ENCODE measurements around the gene PITRM1. TPM values are rescaled to one million over a fixed set of nuclear protein-coding genes. Genes with fewer than 3 reads are reported as not detected.
A peak's percentile ranks its signal among the peaks of the same experiment; 100 is the strongest.

PITRM1 gene
- total RNA-seq, 6 experiments from 2014 or later = 40.7 to 59.5 (median 49.7) TPM

GRCh38 chr10:3135006-3135405 lies 37.6 kb downstream of the PITRM1 start:
- DNase-seq = no peak
- H3K36me3 ChIP-seq = peaks cover 3 to 63% (median 19%) of the 10 kb centered on the region in 4 donors
- 91% methylated on average over 3 of the region's 3 CpGs for WGBS (ENCODE audit: insufficient coverage, low coverage, low lambda C conversion rate, missing lambda C conversion rate)
- TF ChIP-seq, protein P1, sequence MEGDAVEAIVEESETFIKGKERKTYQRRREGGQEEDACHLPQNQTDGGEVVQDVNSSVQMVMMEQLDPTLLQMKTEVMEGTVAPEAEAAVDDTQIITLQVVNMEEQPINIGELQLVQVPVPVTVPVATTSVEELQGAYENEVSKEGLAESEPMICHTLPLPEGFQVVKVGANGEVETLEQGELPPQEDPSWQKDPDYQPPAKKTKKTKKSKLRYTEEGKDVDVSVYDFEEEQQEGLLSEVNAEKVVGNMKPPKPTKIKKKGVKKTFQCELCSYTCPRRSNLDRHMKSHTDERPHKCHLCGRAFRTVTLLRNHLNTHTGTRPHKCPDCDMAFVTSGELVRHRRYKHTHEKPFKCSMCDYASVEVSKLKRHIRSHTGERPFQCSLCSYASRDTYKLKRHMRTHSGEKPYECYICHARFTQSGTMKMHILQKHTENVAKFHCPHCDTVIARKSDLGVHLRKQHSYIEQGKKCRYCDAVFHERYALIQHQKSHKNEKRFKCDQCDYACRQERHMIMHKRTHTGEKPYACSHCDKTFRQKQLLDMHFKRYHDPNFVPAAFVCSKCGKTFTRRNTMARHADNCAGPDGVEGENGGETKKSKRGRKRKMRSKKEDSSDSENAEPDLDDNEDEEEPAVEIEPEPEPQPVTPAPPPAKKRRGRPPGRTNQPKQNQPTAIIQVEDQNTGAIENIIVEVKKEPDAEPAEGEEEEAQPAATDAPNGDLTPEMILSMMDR (IDR thresholded peaks at IDR 0.05) = no peak
- TF ChIP-seq POLR2A (IDR thresholded peaks at IDR 0.05) = no peak
- H3K9me3 ChIP-seq = no peaks in the 10 kb centered on the region
- no peak for ATAC-seq
- no peak overlapping the region for H3K27ac ChIP-seq
- no peak overlapping the region for H3K4me3 ChIP-seq
- intact Hi-C loops (cut with DNase I) = no loop called here
- no peaks in the 10 kb centered on the region for H3K4me1 ChIP-seq
- H3K27me3 ChIP-seq = no peaks in the 10 kb centered on the region

GRCh38 chr10:3133948-3134347 lies 38.6 kb downstream of the PITRM1 start:
- no peaks in the 10 kb centered on the region for H3K4me1 ChIP-seq
- TF ChIP-seq, protein P1 (IDR thresholded peaks at IDR 0.05) = no peak
- TF ChIP-seq POLR2A (IDR thresholded peaks at IDR 0.05) = no peak
- DNase-seq = no peak
- intact Hi-C loops (cut with DNase I) = no loop called here
- peaks cover 0 to 53% (median 13%) of the 10 kb centered on the region in 4 donors for H3K36me3 ChIP-seq
- H3K4me3 ChIP-seq = no peak overlapping the region
- no peak overlapping the region for H3K27ac ChIP-seq
- WGBS (ENCODE audit: insufficient coverage, low coverage, low lambda C conversion rate, missing lambda C conversion rate) = 74% methylated on average over 5 of the region's 5 CpGs
- H3K27me3 ChIP-seq = no peaks in the 10 kb centered on the region
- ATAC-seq = no peak
- no peaks in the 10 kb centered on the region for H3K9me3 ChIP-seq

DNA sequence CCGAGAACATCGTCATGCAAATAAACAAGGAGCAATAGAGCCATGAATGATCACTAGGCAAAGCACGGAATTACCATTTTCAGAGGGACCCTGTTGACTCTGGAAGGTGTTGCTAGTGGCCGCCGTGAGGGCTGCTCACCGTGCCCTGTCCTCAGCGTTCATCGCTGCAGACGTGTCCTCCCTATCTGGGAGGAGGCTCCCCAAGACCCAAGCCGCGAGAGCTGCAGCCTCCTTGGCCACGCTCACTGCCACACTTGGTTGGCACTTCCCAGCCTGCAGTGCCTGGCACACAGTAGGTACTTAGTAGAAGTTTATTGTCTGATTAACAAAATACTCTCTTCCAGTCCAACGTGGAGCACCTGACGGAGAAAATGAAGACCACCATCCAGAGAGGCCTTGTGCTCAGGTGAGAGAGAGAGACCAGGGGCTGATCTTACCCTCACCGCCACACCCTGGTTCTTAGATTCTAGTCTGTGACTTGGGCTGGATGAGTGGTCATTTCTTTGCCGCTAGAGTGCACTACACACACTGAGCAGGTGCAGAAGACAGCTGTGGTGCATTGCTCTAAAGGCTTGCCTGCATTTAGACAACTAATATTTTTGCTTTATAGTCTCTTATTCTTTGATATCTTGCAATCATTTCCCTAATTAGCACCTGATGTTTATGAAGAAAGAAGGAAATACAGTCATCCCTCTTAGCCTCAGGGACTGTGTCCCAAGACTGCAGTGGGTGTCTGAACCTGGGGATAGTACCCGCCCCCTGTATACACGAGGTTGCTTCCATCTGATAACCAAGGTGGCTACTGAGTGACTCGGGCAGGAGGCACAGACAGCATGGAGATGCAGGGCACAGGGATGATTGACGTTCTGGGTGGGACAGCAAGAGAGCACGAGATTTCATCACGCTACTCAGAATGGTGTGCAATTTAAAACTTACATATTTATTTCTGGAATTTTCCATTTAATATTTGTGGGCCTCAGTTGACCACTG lies 40.3 kb downstream of the PITRM1 start:
- TF ChIP-seq POLR2A (IDR thresholded peaks at IDR 0.05) = no peak
- TF ChIP-seq, protein P1 (IDR thresholded peaks at IDR 0.05) = no peak
- WGBS (ENCODE audit: insufficient coverage, low coverage, low lambda C conversion rate, missing lambda C conversion rate) = 86% methylated on average over 12 of the region's 22 CpGs
- ATAC-seq (no peak), DNase-seq (peak in 1 of 3 donors; percentile 27)
- Histone ChIP-seq H3K27me3 (no peaks in the 10 kb centered on the region), H3K4me3 (no peak overlapping the region), H3K9me3 (no peaks in the 10 kb centered on the region), H3K4me1 (no peaks in the 10 kb centered on the region), H3K36me3 (peaks cover 0 to 36% (median 6%) of the 10 kb centered on the region in 4 donors), H3K27ac (no peak overlapping the region)
- intact Hi-C loops (cut with DNase I) = no loop called here

DNA sequence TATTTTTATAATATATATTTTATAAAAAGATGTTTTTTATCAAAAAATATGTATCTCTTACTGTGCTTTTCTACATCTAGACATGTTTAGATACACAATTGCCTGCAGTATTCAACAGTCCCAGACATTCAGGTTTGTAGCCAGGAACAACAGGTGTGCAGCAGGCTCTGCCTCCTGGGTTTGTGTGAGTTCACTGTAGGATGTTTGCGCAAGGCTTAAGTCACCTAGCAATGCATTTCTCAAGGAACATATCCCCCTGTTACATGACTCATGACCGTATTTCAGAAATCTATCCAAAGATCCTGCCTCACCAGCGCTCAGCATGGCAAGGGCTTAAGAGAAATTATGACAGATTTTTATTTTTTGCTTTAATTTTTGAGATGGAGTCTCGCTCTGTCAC lies 41.5 kb downstream of the PITRM1 start:
- no peaks in the 10 kb centered on the region for H3K9me3 ChIP-seq
- 98% methylated on average over 4 of the region's 4 CpGs for WGBS (ENCODE audit: insufficient coverage, low coverage, low lambda C conversion rate, missing lambda C conversion rate)
- H3K27ac ChIP-seq = no peak overlapping the region
- H3K4me3 ChIP-seq = no peak overlapping the region
- no peak for TF ChIP-seq POLR2A (IDR thresholded peaks at IDR 0.05)
- TF ChIP-seq, protein P1 (IDR thresholded peaks at IDR 0.05) = no peak
- H3K36me3 ChIP-seq = peaks cover 0 to 24% (median 2%) of the 10 kb centered on the region in 4 donors
- no peaks in the 10 kb centered on the region for H3K4me1 ChIP-seq
- ATAC-seq (no peak), DNase-seq (no peak)
- intact Hi-C loops (cut with DNase I) = no loop called here
- no peaks in the 10 kb centered on the region for H3K27me3 ChIP-seq
